SJCRH30 (cell line): ENCODE results near the gene SPPL2C. TPM values are rescaled to one million over a fixed set of nuclear protein-coding genes. Genes with fewer than 3 reads are reported as not detected.
A peak's percentile ranks its signal among the peaks of the same experiment; 100 is the strongest.

Experiments used
- DNase-seq, 2 experiments: peaks; one replicate each; pipeline ENCODE4 v3.0.0-alpha.2; 2015 to 2020
- H3K27ac ChIP-seq: fragments of 250-450 bp; sonication (Bioruptor Pico); 2 replicates; pipeline ENCODE4 v1.5.1; 2020; ENCODE audit warnings: mild to moderate bottlenecking, moderate library complexity
- H3K27me3 ChIP-seq: fragments of 250-450 bp; sonication (Bioruptor Pico); 2 replicates; pipeline ENCODE4 v1.5.1; 2020; ENCODE audit warnings: mild to moderate bottlenecking, moderate library complexity
- H3K36me3 ChIP-seq: fragments of 250-450 bp; sonication (Bioruptor Pico); 2 replicates; pipeline ENCODE4 v1.5.1; 2020; ENCODE audit warnings: mild to moderate bottlenecking, moderate library complexity
- H3K4me1 ChIP-seq: fragments of 250-450 bp; sonication (Bioruptor Pico); 2 replicates; pipeline ENCODE4 v1.5.1; 2020; ENCODE audit warnings: mild to moderate bottlenecking, moderate library complexity
- H3K4me3 ChIP-seq: fragments of 250-450 bp; sonication (Bioruptor Pico); 2 replicates; pipeline ENCODE4 v1.5.1; 2020; ENCODE audit warnings: mild to moderate bottlenecking, moderate library complexity
- H3K9me3 ChIP-seq: fragments of 250-450 bp; sonication (Bioruptor Pico); replicated peaks from 2 replicates; pipeline ENCODE4 v1.5.1; 2020; ENCODE audit warnings: mild to moderate bottlenecking, moderate library complexity
- total RNA-seq: library from RNA; depleted of rRNA; stranded (reverse); fragments of >200 nt; shearing (Covaris generic); gene quantifications from 2 replicates; pipeline ENCODE4 v1.2.3, GENCODE V29; 2014

The SPPL2C gene
- total RNA-seq, 1 experiment from 2014 or later, result not detected

DNA sequence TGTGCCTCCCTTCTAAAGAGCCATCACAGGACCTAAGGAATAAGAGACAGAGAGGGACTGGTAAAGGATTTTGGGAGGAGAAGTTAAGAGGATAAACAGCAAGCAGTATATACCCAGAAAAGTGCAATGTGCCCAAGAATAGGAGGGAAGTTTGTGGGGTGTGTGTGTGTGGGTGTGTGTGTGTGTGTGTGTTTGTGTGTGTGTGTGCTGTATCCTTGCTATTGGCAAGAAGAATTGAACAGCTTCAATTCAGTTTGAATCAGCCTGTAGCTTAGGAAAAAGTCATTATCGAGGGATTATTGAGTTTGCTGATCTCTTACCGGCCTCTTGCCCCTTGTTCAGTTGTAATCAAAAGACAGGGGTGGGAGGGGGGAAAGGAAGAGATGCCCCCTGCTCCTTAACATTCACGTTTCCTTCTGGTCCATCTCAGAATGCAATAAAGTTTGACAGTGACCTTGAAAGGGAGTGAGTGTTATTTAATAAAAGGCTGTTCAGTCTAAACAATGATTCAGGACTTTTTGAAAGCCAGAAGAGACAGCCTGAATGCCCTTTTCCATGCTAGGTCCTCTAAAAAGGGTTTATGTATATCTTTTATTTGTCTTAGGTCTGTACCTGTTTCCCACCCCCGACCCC is 25.8 kb downstream of the SPPL2C start:
- Histone ChIP-seq H3K9me3 (no peaks in the 10 kb centered on the region), H3K4me1 (no peaks in the 10 kb centered on the region), H3K27ac (no peak overlapping the region), H3K36me3 (no peaks in the 10 kb centered on the region), H3K27me3 (0 out of 2 replicates have a peak, but pooled peaks cover 4% of the 10 kb centered on the region), H3K4me3 (no peak overlapping the region)
- DNase-seq, result no peak

DNA sequence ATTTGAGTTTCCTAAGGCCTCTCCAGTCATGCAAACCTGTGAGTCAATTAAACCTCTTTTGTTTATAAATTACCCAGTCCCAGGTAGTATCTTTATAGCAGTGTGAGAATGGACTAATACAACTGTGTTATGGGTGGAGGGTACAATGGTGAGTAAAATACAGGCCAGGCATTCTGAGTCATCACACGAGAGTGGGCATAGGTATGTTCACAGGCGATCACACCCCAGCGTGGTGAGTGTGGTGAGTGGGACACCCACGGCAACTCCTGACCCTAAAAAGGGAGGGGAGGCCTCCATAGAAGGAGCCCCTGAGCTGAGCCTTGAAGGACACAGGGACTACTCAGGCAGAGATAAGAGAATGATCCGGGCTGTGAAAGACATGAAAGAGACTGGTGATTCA is 27.0 kb downstream of the SPPL2C start:
- no peaks in the 10 kb centered on the region for H3K36me3 ChIP-seq
- no peak overlapping the region for H3K4me3 ChIP-seq
- no peaks in the 10 kb centered on the region for H3K4me1 ChIP-seq
- H3K27ac ChIP-seq, result no peak overlapping the region
- no peaks in the 10 kb centered on the region for H3K9me3 ChIP-seq
- no peaks in the 10 kb centered on the region for H3K27me3 ChIP-seq
- DNase-seq, result no peak

DNA sequence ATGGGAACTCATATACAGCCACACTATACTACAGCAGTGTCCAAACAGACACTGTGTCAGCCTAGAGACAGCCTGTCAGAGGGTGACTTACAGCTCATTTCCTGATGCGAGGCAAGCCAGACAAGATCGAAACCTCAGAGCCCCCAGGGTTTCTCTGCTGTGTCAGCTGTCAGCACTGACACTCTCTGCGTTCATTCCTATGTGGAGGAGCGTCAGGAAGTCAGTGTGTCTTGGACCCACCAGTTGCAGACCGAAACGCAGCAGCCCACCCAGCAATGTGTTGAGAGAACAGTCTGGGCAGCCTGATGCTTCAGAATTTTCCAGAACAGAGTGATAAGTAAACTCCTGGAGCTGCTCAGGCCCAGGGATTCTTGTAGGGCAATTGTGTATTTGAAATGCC is 29.0 kb downstream of the SPPL2C start:
- H3K4me3 ChIP-seq, result no peak overlapping the region

GRCh38 chr17:45874151-45874550 is 29.5 kb downstream of the SPPL2C start:
- Histone ChIP-seq H3K9me3 (no peaks in the 10 kb centered on the region), H3K27ac (no peak overlapping the region), H3K4me3 (no peak overlapping the region), H3K36me3 (no peaks in the 10 kb centered on the region), H3K27me3 (no peaks in the 10 kb centered on the region), H3K4me1 (no peaks in the 10 kb centered on the region)
- no peak for DNase-seq

More for the DNA sequence above, 29.0 kb downstream of the SPPL2C start:
- peak in 1 of 2 experiments; percentile 29 for DNase-seq
- H3K9me3 ChIP-seq, result no peaks in the 10 kb centered on the region
- no peak overlapping the region for H3K27ac ChIP-seq
- H3K36me3 ChIP-seq, result no peaks in the 10 kb centered on the region
- no peaks in the 10 kb centered on the region for H3K4me1 ChIP-seq
- H3K27me3 ChIP-seq, result no peaks in the 10 kb centered on the region

DNA sequence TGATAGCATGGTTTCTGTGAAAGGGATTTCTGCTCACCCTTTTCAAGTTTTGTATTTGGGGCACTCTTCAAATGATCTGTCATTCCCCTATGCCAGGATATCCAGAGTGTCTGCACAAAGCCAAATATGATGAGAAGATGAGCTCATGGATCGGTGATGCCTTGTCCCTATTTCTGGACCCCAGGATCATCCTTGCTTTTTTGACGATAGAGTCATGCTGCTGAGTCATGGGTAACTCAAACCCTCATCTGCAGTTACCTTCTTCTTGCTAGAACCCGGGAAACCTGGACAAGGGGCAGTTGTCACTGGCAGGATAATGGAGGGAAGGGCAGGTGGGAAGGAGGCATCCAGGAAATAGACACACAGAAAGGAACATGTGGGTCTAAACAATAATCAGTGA is 31.9 kb downstream of the SPPL2C start:
- H3K36me3 ChIP-seq, result no peaks in the 10 kb centered on the region
- no peak for DNase-seq
- H3K27me3 ChIP-seq, result no peaks in the 10 kb centered on the region
- no peaks in the 10 kb centered on the region for H3K9me3 ChIP-seq
- no peaks in the 10 kb centered on the region for H3K4me1 ChIP-seq
- H3K4me3 ChIP-seq, result no peak overlapping the region
- no peak overlapping the region for H3K27ac ChIP-seq

GRCh38 chr17:45877467-45877866 is 32.8 kb downstream of the SPPL2C start:
- H3K9me3 ChIP-seq, result no peaks in the 10 kb centered on the region
- H3K27ac ChIP-seq, result no peak overlapping the region
- no peak overlapping the region for H3K4me3 ChIP-seq
- no peak for DNase-seq
- no peaks in the 10 kb centered on the region for H3K4me1 ChIP-seq
- no peaks in the 10 kb centered on the region for H3K36me3 ChIP-seq
- H3K27me3 ChIP-seq, result no peaks in the 10 kb centered on the region

- Histone ChIP-seq H3K27me3 (no peaks in the 10 kb centered on the region), H3K4me3 (no peak overlapping the region), H3K27ac (no peak overlapping the region), H3K9me3 (no peaks in the 10 kb centered on the region), H3K36me3 (no peaks in the 10 kb centered on the region), H3K4me1 (no peaks in the 10 kb centered on the region)
- DNase-seq, result no peak
Observed at GRCh38 chr17:45883063-45883462, 38.4 kb downstream of the SPPL2C start.

- H3K4me3 ChIP-seq, result no peak overlapping the region
Observed at GRCh38 chr17:45886852-45887251, 42.2 kb downstream of the SPPL2C start.

GRCh38 chr17:45888392-45888791 is 43.7 kb downstream of the SPPL2C start:
- no peak for DNase-seq
- H3K27ac ChIP-seq, result no peak overlapping the region
- H3K9me3 ChIP-seq, result no peaks in the 10 kb centered on the region
- no peaks in the 10 kb centered on the region for H3K36me3 ChIP-seq
- H3K4me1 ChIP-seq, result no peaks in the 10 kb centered on the region
- H3K27me3 ChIP-seq, result no peaks in the 10 kb centered on the region
- no peak overlapping the region for H3K4me3 ChIP-seq

More at GRCh38 chr17:45886852-45887251, 42.2 kb downstream of the SPPL2C start:
- Histone ChIP-seq H3K9me3 (no peaks in the 10 kb centered on the region), H3K4me1 (no peaks in the 10 kb centered on the region), H3K27me3 (no peaks in the 10 kb centered on the region), H3K27ac (no peak overlapping the region), H3K36me3 (no peaks in the 10 kb centered on the region)
- no peak for DNase-seq

DNA sequence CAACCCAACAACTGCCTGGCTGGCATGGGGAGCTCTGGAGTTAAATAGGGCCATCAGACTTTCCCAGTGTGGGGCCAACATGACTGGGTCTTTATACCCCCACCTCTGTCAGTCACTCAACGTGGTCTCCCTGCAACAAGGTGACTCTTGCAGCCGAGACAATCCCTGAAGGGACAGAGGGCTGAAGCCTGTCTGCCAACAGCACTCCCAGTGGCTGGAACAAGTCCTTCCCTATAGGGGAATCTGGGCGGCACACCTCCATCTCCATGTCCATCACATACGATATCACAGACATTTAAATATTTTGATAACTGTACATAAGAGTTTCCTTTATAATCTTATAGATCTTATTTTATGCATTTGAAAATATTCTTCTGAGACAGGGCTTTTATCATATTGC is 44.9 kb downstream of the SPPL2C start:
- Histone ChIP-seq H3K27ac (no peak overlapping the region), H3K36me3 (no peaks in the 10 kb centered on the region), H3K9me3 (no peaks in the 10 kb centered on the region), H3K27me3 (no peaks in the 10 kb centered on the region), H3K4me3 (no peak overlapping the region), H3K4me1 (peaks cover 3% of the 10 kb centered on the region; the same call in 1 of the 2 replicates)
- DNase-seq, result no peak

GRCh38 chr17:45893725-45894021 is 49.0 kb downstream of the SPPL2C start:
- Histone ChIP-seq H3K36me3 (no peaks in the 10 kb centered on the region), H3K27me3 (no peaks in the 10 kb centered on the region), H3K4me1 (peaks cover 3% of the 10 kb centered on the region; the same call in 1 of the 2 replicates), H3K27ac (peak overlapping the region; percentile 44), H3K9me3 (no peaks in the 10 kb centered on the region), H3K4me3 (peak overlapping the region; percentile 77)
- DNase-seq, result no peak

- no peaks in the 10 kb centered on the region for H3K9me3 ChIP-seq
- peaks cover 3% of the 10 kb centered on the region; the same call in 1 of the 2 replicates for H3K4me1 ChIP-seq
- DNase-seq, result peak; percentile 90 to 93
- peak within 1 kb of the TSS; percentile 77 for H3K4me3 ChIP-seq
- H3K36me3 ChIP-seq, result no peaks in the 10 kb centered on the region
- H3K27me3 ChIP-seq, result no peaks in the 10 kb centered on the region
- H3K27ac ChIP-seq, result peak within 1 kb of the TSS; percentile 44
Observed at GRCh38 chr17:45894022-45894784, 49.5 kb downstream of the SPPL2C start, which contains the start of gene MAPT. MAPT (plus strand) TSS chr17:45894554; CDS start chr17:45962338, 67,784 bp downstream.

GRCh38 chr17:45895304-45895968 is 50.8 kb downstream of the SPPL2C start:
- DNase-seq, result no peak
- Histone ChIP-seq H3K4me3 (peak overlapping the region; percentile 77), H3K4me1 (peaks cover 3% of the 10 kb centered on the region; the same call in 1 of the 2 replicates), H3K9me3 (no peaks in the 10 kb centered on the region), H3K27me3 (no peaks in the 10 kb centered on the region), H3K36me3 (no peaks in the 10 kb centered on the region), H3K27ac (no peak overlapping the region)

GRCh38 chr17:45895969-45896785 is 51.5 kb downstream of the SPPL2C start:
- no peaks in the 10 kb centered on the region for H3K36me3 ChIP-seq
- H3K9me3 ChIP-seq, result no peaks in the 10 kb centered on the region
- no peak overlapping the region for H3K27ac ChIP-seq
- DNase-seq, result no peak
- H3K4me3 ChIP-seq, result no peak overlapping the region
- H3K4me1 ChIP-seq, result peaks cover 3% of the 10 kb centered on the region; the same call in 1 of the 2 replicates
- no peaks in the 10 kb centered on the region for H3K27me3 ChIP-seq
